ENCODE results near the gene CCDC171. TPM values are rescaled to one million over a fixed set of nuclear protein-coding genes. Genes with fewer than 3 reads are reported as not detected.

Gene CCDC171
- total RNA-seq, 1 donor from 2014 or later = 1.8 TPM

GRCh38 chr9:15967068-15967467, 414.2 kb downstream of the CCDC171 start:
- intact Hi-C loops (cut with micrococcal nuclease) = no loop called here
- Histone ChIP-seq H3K36me3 (no peaks in the 10 kb centered on the region), H3K4me3 (no peak overlapping the region), H3K27me3 (ENCODE audit: low read depth) (no peaks in the 10 kb centered on the region), H3K27ac (replicated peaks) (no peak overlapping the region), H3K4me1 (no peaks in the 10 kb centered on the region), H3K9me3 (replicated peaks) (no peaks in the 10 kb centered on the region)
- TF ChIP-seq, protein P1, sequence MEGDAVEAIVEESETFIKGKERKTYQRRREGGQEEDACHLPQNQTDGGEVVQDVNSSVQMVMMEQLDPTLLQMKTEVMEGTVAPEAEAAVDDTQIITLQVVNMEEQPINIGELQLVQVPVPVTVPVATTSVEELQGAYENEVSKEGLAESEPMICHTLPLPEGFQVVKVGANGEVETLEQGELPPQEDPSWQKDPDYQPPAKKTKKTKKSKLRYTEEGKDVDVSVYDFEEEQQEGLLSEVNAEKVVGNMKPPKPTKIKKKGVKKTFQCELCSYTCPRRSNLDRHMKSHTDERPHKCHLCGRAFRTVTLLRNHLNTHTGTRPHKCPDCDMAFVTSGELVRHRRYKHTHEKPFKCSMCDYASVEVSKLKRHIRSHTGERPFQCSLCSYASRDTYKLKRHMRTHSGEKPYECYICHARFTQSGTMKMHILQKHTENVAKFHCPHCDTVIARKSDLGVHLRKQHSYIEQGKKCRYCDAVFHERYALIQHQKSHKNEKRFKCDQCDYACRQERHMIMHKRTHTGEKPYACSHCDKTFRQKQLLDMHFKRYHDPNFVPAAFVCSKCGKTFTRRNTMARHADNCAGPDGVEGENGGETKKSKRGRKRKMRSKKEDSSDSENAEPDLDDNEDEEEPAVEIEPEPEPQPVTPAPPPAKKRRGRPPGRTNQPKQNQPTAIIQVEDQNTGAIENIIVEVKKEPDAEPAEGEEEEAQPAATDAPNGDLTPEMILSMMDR (IDR thresholded peaks at IDR 0.05; ENCODE audit: borderline replicate concordance) = no peak
- DNase-seq = no peak

DNA sequence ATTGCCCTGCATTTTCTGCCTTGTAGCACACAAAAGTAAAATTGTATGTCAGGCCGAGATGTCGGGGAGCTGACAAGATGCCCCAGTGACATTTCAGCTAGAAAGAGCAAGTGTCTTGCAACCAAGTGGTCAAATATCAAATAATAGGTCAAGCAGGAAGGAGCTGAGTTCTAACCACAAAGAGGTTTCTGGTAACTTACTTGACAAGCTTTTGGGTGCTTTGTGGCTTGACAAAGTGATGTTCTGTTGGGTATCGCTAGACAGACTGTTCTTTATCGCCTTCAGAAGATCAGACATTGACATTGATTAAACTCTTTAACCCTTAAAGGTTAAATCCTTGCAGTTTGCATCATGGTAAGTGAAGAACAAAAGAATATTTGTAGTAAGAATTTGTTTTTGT, 419.9 kb downstream of the CCDC171 start:
- TF ChIP-seq, protein P1 (IDR thresholded peaks at IDR 0.05; ENCODE audit: borderline replicate concordance) = no peak
- no peak overlapping the region for H3K4me3 ChIP-seq
- no peak for DNase-seq
- H3K4me1 ChIP-seq = no peaks in the 10 kb centered on the region
- H3K27me3 ChIP-seq (ENCODE audit: low read depth) = no peaks in the 10 kb centered on the region
- intact Hi-C loops (cut with micrococcal nuclease) = no loop called here
- no peak overlapping the region for H3K27ac ChIP-seq (replicated peaks)
- H3K36me3 ChIP-seq = no peaks in the 10 kb centered on the region
- H3K9me3 ChIP-seq (replicated peaks) = no peaks in the 10 kb centered on the region

DNA sequence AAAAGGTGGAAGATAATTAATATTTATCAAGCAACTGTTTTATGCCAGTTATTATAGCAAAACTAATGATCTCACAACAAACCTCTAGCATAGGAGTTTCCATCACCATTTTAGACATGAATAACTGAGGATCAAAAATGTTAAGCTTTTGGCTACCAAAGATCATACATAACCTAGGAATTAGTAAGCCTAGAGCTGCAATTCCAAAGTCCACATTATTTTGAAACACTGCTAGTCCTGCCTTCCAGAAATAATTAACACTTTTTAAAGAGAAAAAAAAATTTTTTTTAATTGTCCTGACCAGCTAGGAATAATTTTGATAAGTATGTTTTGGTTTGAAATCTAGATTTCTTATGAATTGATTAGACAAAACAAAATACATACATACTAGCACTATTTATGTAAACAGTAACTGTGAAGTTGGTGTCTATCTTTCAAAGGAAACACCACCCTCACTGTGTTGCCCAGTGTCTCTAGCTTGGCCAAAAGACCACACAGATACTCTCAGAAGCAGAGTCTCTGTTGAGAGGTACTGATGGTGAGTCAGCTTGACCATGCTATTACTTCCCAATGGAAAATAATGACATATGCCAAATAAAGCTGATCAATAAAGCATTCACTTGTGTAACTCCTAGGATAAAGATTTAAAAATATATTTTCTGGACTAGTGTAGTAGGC, 422.4 kb downstream of the CCDC171 start:
- TF ChIP-seq, protein P1 (IDR thresholded peaks at IDR 0.05; ENCODE audit: borderline replicate concordance) = no peak
- no peak for DNase-seq
- intact Hi-C loops (cut with micrococcal nuclease) = no loop called here

DNA sequence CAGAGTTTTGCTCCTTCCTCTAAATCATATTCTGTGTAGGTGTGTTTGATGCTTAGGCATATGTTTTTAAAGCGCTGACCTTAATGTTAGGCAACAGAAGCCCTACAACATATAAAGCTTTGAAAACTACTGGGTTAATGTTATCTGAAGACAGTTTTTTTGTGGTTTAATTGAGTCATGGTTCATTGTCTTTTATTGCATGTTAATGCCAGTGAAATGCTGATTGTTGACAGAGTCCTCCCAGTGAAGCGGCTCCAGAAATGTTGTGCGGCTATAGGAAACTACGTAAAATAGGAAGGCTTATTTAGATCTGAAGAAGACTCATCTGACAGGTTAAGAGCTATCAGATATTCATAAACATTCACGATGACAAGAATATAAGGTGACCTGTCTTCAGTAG, 424.6 kb downstream of the CCDC171 start:
- Histone ChIP-seq H3K4me3 (no peak overlapping the region), H3K4me1 (no peaks in the 10 kb centered on the region), H3K9me3 (replicated peaks) (no peaks in the 10 kb centered on the region), H3K27me3 (ENCODE audit: low read depth) (no peaks in the 10 kb centered on the region), H3K27ac (replicated peaks) (no peak overlapping the region), H3K36me3 (no peaks in the 10 kb centered on the region)
- DNase-seq = no peak
- intact Hi-C loops (cut with micrococcal nuclease) = no loop called here
- TF ChIP-seq, protein P1 (IDR thresholded peaks at IDR 0.05; ENCODE audit: borderline replicate concordance) = no peak

More for the DNA sequence above, 422.4 kb downstream of the CCDC171 start:
- Histone ChIP-seq H3K4me1 (no peaks in the 10 kb centered on the region), H3K4me3 (no peak overlapping the region), H3K36me3 (no peaks in the 10 kb centered on the region), H3K27ac (replicated peaks) (no peak overlapping the region), H3K27me3 (ENCODE audit: low read depth) (no peaks in the 10 kb centered on the region), H3K9me3 (replicated peaks) (no peaks in the 10 kb centered on the region)

- TF ChIP-seq, protein P1 (IDR thresholded peaks at IDR 0.05; ENCODE audit: borderline replicate concordance) = no peak
- DNase-seq = no peak
- no peaks in the 10 kb centered on the region for H3K27me3 ChIP-seq (ENCODE audit: low read depth)
- no peak overlapping the region for H3K4me3 ChIP-seq
- no peaks in the 10 kb centered on the region for H3K9me3 ChIP-seq (replicated peaks)
- no peak overlapping the region for H3K27ac ChIP-seq (replicated peaks)
- no peaks in the 10 kb centered on the region for H3K36me3 ChIP-seq
- intact Hi-C loops (cut with micrococcal nuclease) = no loop called here
- H3K4me1 ChIP-seq = no peaks in the 10 kb centered on the region
Measured at GRCh38 chr9:15982182-15982581, 429.3 kb downstream of the CCDC171 start.
